ENCODE measurements around the gene SLBP. TPM values are rescaled to one million over a fixed set of nuclear protein-coding genes. Genes with fewer than 3 reads are reported as not detected.

Gene SLBP
- total RNA-seq, 6 experiments from 2014 or later = 44.7 to 61.9 (median 58.4) TPM

GRCh38 chr4:1668488-1668840 lies 43.7 kb downstream of the SLBP start:
- Mint-ChIP-seq H3K4me1 (ENCODE audit: low read depth) (no peaks in the 10 kb centered on the region), H3K9me3 (no peaks in the 10 kb centered on the region), H3K27ac (no peak overlapping the region), H3K4me3 (no peak overlapping the region), H3K36me3 (ENCODE audit: low read depth) (no peaks in the 10 kb centered on the region), H3K27me3 (ENCODE audit: insufficient read depth) (no peaks in the 10 kb centered on the region)
- no peak for TF ChIP-seq CTCF (IDR thresholded peaks at IDR 0.05)
- DNase-seq = no peak

DNA sequence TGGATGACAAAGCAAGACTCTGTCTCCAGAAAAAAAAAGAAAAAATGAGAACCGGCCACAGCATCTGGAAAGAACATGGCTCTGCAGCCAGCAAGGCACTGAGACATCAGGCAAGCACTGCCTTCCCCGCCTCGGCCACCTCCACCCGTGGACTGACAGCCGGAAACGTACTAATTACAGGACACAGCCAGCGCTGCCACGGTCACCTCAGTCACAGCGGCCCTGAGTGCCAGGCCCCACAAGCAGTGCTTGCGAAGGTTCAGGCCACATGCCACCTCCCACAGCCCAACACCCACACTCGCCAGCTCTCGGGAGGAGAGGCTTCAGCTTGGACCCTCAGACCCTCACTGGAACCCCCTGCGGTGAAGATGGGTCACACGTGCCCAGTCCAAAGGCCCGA lies 44.8 kb downstream of the SLBP start:
- no peak for TF ChIP-seq CTCF (IDR thresholded peaks at IDR 0.05)
- no peak overlapping the region for H3K4me3 Mint-ChIP-seq
- no peaks in the 10 kb centered on the region for H3K4me1 Mint-ChIP-seq (ENCODE audit: low read depth)
- no peaks in the 10 kb centered on the region for H3K36me3 Mint-ChIP-seq (ENCODE audit: low read depth)
- no peak overlapping the region for H3K27ac Mint-ChIP-seq
- H3K27me3 Mint-ChIP-seq (ENCODE audit: insufficient read depth) = no peaks in the 10 kb centered on the region
- DNase-seq = no peak
- H3K9me3 Mint-ChIP-seq = no peaks in the 10 kb centered on the region

GRCh38 chr4:1666391-1666790 lies 45.7 kb downstream of the SLBP start:
- H3K27ac Mint-ChIP-seq = no peak overlapping the region
- H3K36me3 Mint-ChIP-seq (ENCODE audit: low read depth) = no peaks in the 10 kb centered on the region
- no peak overlapping the region for H3K4me3 Mint-ChIP-seq
- H3K27me3 Mint-ChIP-seq (ENCODE audit: insufficient read depth) = no peaks in the 10 kb centered on the region
- DNase-seq = no peak
- TF ChIP-seq CTCF (IDR thresholded peaks at IDR 0.05) = no peak
- no peaks in the 10 kb centered on the region for H3K4me1 Mint-ChIP-seq (ENCODE audit: low read depth)
- no peaks in the 10 kb centered on the region for H3K9me3 Mint-ChIP-seq

- Mint-ChIP-seq H3K9me3 (no peaks in the 10 kb centered on the region), H3K27me3 (ENCODE audit: insufficient read depth) (peaks cover 2% of the 10 kb centered on the region; the same call in 1 of the 2 replicates), H3K27ac (no peak overlapping the region), H3K36me3 (ENCODE audit: low read depth) (no peaks in the 10 kb centered on the region), H3K4me1 (ENCODE audit: low read depth) (no peaks in the 10 kb centered on the region), H3K4me3 (no peak overlapping the region)
- DNase-seq = no peak
- no peak for TF ChIP-seq CTCF (IDR thresholded peaks at IDR 0.05)
Observed at GRCh38 chr4:1664141-1664540, 48.0 kb downstream of the SLBP start.

GRCh38 chr4:1663549-1663948 lies 48.6 kb downstream of the SLBP start:
- Mint-ChIP-seq H3K36me3 (ENCODE audit: low read depth) (no peaks in the 10 kb centered on the region), H3K27ac (no peak overlapping the region), H3K9me3 (no peaks in the 10 kb centered on the region), H3K4me3 (no peak overlapping the region), H3K27me3 (ENCODE audit: insufficient read depth) (peaks cover 2% of the 10 kb centered on the region; the same call in 1 of the 2 replicates), H3K4me1 (ENCODE audit: low read depth) (no peaks in the 10 kb centered on the region)
- TF ChIP-seq CTCF (IDR thresholded peaks at IDR 0.05) = no peak
- DNase-seq = no peak

DNA sequence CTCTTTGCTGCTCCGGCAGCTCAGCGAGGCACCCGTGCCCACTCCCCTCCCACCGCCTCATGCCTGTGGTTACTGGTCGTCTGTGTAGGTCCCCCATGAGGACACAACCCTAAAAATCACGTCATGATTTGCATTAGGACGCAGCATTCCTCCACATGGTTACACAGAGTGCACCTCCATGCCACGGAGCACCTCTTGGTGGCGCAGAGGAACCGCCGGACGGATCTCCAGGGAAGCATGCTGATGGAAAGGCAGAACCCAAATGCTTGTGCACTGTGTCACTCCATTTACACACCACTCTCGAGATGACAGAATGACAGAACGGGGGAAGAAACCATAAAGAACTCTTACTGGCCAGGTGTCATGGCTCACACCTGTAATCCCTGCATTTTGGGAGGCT lies 50.4 kb downstream of the SLBP start:
- no peaks in the 10 kb centered on the region for H3K4me1 Mint-ChIP-seq (ENCODE audit: low read depth)
- H3K36me3 Mint-ChIP-seq (ENCODE audit: low read depth) = no peaks in the 10 kb centered on the region
- peaks cover 2% of the 10 kb centered on the region; the same call in 1 of the 2 replicates for H3K27me3 Mint-ChIP-seq (ENCODE audit: insufficient read depth)
- no peaks in the 10 kb centered on the region for H3K9me3 Mint-ChIP-seq
- no peak overlapping the region for H3K27ac Mint-ChIP-seq
- H3K4me3 Mint-ChIP-seq = no peak overlapping the region
- no peak for TF ChIP-seq CTCF (IDR thresholded peaks at IDR 0.05)
- DNase-seq = no peak

All from HFFc6 (cell line).